Measurements from ENCODE around the gene CRYL1.

CRYL1 gene

GRCh38 chr13:20494656-20495055, 31.0 kb downstream of the CRYL1 start:
- no peak for TF ChIP-seq CTCF (IDR thresholded peaks at IDR 0.05; ENCODE audit: insufficient read depth, missing control alignments)
- no peak for FAIRE-seq
- DNase-seq (ENCODE audit: insufficient read length, low spot score) = no peak

GRCh38 chr13:20492641-20493040, 33.0 kb downstream of the CRYL1 start:
- FAIRE-seq = no peak
- DNase-seq (ENCODE audit: insufficient read length, low spot score) = no peak
- TF ChIP-seq CTCF (IDR thresholded peaks at IDR 0.05; ENCODE audit: insufficient read depth, missing control alignments) = peak; percentile 68

GRCh38 chr13:20491926-20492435, 33.7 kb downstream of the CRYL1 start:
- FAIRE-seq (no peak), DNase-seq (ENCODE audit: insufficient read length, low spot score) (no peak)
- no peak for TF ChIP-seq CTCF (IDR thresholded peaks at IDR 0.05; ENCODE audit: insufficient read depth, missing control alignments)

- no peak for FAIRE-seq
- no peak for TF ChIP-seq CTCF (IDR thresholded peaks at IDR 0.05; ENCODE audit: insufficient read depth, missing control alignments)
- no peak for DNase-seq (ENCODE audit: insufficient read length, low spot score)
Observed at GRCh38 chr13:20489185-20489820, 36.4 kb downstream of the CRYL1 start.

- DNase-seq (ENCODE audit: insufficient read length, low spot score) = no peak
- FAIRE-seq = no peak
- no peak for TF ChIP-seq CTCF (IDR thresholded peaks at IDR 0.05; ENCODE audit: insufficient read depth, missing control alignments)
Observed at GRCh38 chr13:20487927-20488326, 37.7 kb downstream of the CRYL1 start.

- no peak for FAIRE-seq
- DNase-seq (ENCODE audit: insufficient read length, low spot score) = no peak
- no peak for TF ChIP-seq CTCF (IDR thresholded peaks at IDR 0.05; ENCODE audit: insufficient read depth, missing control alignments)
Observed at GRCh38 chr13:20482787-20483186, 42.9 kb downstream of the CRYL1 start.

GRCh38 chr13:20482275-20482761, 43.3 kb downstream of the CRYL1 start:
- DNase-seq (ENCODE audit: insufficient read length, low spot score) = no peak
- TF ChIP-seq CTCF (IDR thresholded peaks at IDR 0.05; ENCODE audit: insufficient read depth, missing control alignments) = no peak
- no peak for FAIRE-seq

All from D721Med (cell line).